ENCODE results near the gene KCND1. TPM values are rescaled to one million over a fixed set of nuclear protein-coding genes. Genes with fewer than 3 reads are reported as not detected.
A peak's percentile ranks its signal among the peaks of the same experiment; 100 is the strongest.

The KCND1 gene
- total RNA-seq, 1 donor from 2014 or later: 0.30 TPM

DNA sequence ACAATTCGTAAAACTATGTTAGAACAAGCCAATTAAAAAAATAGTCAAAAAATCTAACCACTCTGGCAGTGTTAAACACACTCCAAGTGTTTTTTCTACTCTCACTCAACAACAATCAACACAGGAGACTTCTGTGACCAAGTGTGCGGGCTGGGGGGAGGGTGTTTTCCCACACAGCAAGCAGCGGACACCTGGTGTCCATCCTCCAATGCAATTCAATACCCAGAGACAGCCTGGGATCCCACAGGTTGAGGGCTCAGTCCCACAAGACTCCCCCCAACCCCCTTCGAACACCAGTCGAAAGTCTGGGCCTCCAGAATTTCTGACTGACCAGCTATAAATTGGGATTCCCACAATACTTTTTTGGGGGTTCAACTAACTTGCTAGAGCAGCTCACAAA is 44.5 kb downstream of the KCND1 start:
- Histone ChIP-seq H3K4me3 (no peak overlapping the region), H3K4me1 (no peaks in the 10 kb centered on the region), H3K9me3 (replicated peaks) (no peaks in the 10 kb centered on the region), H3K36me3 (peaks cover 50% of the 10 kb centered on the region), H3K27ac (replicated peaks) (no peak overlapping the region), H3K27me3 (ENCODE audit: low read depth) (no peaks in the 10 kb centered on the region)
- intact Hi-C loops (cut with micrococcal nuclease): no loop called here
- TF ChIP-seq, protein P1, sequence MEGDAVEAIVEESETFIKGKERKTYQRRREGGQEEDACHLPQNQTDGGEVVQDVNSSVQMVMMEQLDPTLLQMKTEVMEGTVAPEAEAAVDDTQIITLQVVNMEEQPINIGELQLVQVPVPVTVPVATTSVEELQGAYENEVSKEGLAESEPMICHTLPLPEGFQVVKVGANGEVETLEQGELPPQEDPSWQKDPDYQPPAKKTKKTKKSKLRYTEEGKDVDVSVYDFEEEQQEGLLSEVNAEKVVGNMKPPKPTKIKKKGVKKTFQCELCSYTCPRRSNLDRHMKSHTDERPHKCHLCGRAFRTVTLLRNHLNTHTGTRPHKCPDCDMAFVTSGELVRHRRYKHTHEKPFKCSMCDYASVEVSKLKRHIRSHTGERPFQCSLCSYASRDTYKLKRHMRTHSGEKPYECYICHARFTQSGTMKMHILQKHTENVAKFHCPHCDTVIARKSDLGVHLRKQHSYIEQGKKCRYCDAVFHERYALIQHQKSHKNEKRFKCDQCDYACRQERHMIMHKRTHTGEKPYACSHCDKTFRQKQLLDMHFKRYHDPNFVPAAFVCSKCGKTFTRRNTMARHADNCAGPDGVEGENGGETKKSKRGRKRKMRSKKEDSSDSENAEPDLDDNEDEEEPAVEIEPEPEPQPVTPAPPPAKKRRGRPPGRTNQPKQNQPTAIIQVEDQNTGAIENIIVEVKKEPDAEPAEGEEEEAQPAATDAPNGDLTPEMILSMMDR (IDR thresholded peaks at IDR 0.05; ENCODE audit: borderline replicate concordance): no peak
- no peak for DNase-seq

DNA sequence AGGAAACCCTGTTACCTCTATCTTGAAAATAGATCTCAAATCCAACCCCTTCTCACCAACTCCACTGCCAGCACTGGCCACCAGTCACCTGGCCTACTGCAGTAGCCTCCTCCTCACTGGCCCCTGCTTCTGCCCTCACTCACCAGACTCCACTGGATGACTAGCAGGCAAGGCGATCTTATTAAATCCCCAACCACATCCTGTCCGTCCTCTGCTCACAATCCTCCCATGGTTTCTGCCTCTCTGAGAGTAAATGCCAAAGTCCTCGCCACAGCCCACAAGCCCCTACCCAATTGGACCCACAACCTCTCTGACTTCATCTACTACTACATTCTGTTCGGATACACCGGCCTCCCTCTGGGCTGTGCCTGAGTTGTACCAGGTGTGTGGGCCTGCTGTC is 47.4 kb downstream of the KCND1 start:
- TF ChIP-seq, protein P1 (IDR thresholded peaks at IDR 0.05; ENCODE audit: borderline replicate concordance): no peak
- DNase-seq: no peak
- Histone ChIP-seq H3K4me1 (peaks cover 10% of the 10 kb centered on the region), H3K27me3 (ENCODE audit: low read depth) (no peaks in the 10 kb centered on the region), H3K36me3 (peaks cover 37% of the 10 kb centered on the region), H3K9me3 (replicated peaks) (no peaks in the 10 kb centered on the region), H3K27ac (replicated peaks) (no peak overlapping the region), H3K4me3 (no peak overlapping the region)
- intact Hi-C loops (cut with micrococcal nuclease): no loop called here

DNA sequence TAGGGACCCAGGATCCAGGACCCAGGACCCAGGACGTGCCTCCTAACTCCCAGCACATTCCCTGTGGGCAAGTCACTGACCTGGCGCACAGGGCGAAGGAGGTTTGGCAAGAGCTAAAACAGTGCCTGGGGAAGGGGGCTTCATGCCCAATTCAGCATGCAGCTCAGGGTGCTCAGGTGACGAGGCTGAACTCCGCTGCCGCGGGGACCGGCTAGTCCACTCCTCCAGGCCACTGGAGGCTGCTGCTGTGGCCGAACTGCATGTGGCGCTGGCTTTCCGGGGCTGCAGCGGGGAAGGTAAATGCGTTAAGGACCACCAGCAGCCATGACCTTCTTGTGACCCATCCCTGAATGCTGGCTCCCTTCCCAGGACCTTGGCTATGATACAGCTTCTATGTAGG is 47.9 kb downstream of the KCND1 start:
- intact Hi-C loops (cut with micrococcal nuclease): no loop called here

DNA sequence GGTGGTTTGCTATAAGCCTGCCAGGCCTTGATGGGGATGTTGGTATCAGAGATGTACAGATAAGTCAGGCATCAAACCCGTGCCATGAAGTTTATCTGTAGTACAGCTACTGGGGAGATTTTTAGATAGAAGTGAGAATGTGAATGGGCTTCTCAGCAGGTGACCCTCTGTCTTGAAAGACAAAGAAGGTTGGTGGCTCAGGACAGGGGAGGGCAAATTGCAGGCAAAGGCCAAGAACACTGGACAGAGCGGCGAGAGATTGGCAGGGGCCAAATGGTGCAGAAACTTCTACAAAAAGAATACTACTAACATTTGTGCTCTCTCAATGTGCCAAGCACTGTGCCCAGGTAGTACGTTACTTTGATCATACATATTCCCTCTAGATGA is 50.9 kb downstream of the KCND1 start:
- H3K27ac ChIP-seq (replicated peaks): no peak overlapping the region
- no peak for DNase-seq
- peaks cover 31% of the 10 kb centered on the region for H3K36me3 ChIP-seq
- no peaks in the 10 kb centered on the region for H3K9me3 ChIP-seq (replicated peaks)
- H3K27me3 ChIP-seq (ENCODE audit: low read depth): no peaks in the 10 kb centered on the region
- TF ChIP-seq, protein P1 (IDR thresholded peaks at IDR 0.05; ENCODE audit: borderline replicate concordance): no peak
- H3K4me1 ChIP-seq: peaks cover 28% of the 10 kb centered on the region
- intact Hi-C loops (cut with micrococcal nuclease): no loop called here
- H3K4me3 ChIP-seq: no peak overlapping the region

More for the DNA sequence above, 47.9 kb downstream of the KCND1 start:
- no peak for DNase-seq
- Histone ChIP-seq H3K36me3 (peaks cover 35% of the 10 kb centered on the region), H3K4me1 (peaks cover 11% of the 10 kb centered on the region), H3K4me3 (no peak overlapping the region), H3K9me3 (replicated peaks) (no peaks in the 10 kb centered on the region), H3K27me3 (ENCODE audit: low read depth) (no peaks in the 10 kb centered on the region), H3K27ac (replicated peaks) (no peak overlapping the region)
- TF ChIP-seq, protein P1 (IDR thresholded peaks at IDR 0.05; ENCODE audit: borderline replicate concordance): no peak

DNA sequence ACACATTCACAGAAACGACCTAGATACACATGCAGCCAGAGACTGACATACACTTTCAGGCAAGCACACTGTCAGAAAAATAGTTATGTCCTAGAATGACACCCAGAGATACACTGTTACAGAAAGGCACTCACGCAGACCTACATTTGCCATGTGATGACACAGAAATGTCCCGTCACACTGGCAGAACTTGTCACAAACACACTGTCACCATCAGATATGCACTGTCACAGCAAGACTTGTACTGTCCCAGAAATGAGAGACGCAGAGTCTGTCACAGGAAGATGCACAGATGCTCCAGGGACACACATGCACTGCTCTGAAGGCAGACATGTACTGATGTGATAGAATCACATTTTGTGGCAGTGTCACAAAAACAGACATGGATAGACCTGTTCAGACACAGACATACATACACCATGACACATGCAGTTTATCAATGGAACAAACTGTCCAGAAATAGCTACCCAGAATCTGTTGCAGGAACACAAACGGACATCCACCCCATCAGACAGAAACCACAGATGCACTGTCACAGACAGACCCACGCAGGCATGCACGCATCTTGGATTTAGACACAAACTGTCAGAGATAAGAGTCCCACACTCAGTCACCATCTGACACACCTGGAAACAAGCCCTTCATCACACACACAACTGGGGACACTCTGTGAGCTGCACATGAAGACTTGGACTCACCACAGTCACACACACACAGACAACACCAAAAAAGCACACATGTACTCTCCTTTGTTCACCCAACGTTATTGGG is 51.5 kb downstream of the KCND1 start:
- H3K27ac ChIP-seq (replicated peaks): peak overlapping the region; percentile 84
- DNase-seq: no peak
- TF ChIP-seq, protein P1 (IDR thresholded peaks at IDR 0.05; ENCODE audit: borderline replicate concordance): no peak
- no peak overlapping the region for H3K4me3 ChIP-seq
- intact Hi-C loops (cut with micrococcal nuclease): no loop called here
- H3K27me3 ChIP-seq (ENCODE audit: low read depth): no peaks in the 10 kb centered on the region
- H3K4me1 ChIP-seq: peaks cover 28% of the 10 kb centered on the region
- no peaks in the 10 kb centered on the region for H3K9me3 ChIP-seq (replicated peaks)
- peaks cover 25% of the 10 kb centered on the region for H3K36me3 ChIP-seq
